ENCODE measurements around the gene MKRN2. TPM values are rescaled to one million over a fixed set of nuclear protein-coding genes. Genes with fewer than 3 reads are reported as not detected.

The MKRN2 gene
- polyA plus RNA-seq, 2 of the 4 experiments (the other 2 are of a cell fraction): 19.0 to 34.3 TPM

GRCh38 chr3:12556690-12557472 lies at the start of gene MKRN2 (continued):
- TF ChIP-seq USF2 (IDR thresholded peaks at IDR 0.05): no peak
- no peak for TF ChIP-seq ELK1 (IDR thresholded peaks at IDR 0.05; ENCODE audit: low read depth, low read length)

GRCh38 chr3:12507591-12508281 lies 49.2 kb upstream of the MKRN2 start:
- peak overlapping the region; percentile 42; the same call in 2 of the 3 replicates for H3K4me2 ChIP-seq
- POLR2A ChIA-PET: interaction anchor here (0.5 to 2.4 kb wide), 4 partner anchors 23 to 82 kb away, joined by 3 to 8 read pairs (median 5); partner anchors contain the start of gene TSEN2
- peak; percentile 70 to 73 for ATAC-seq
- 80% methylated on average over 8 of the region's 8 CpGs for WGBS (ENCODE audit: missing lambda C conversion rate)
- no peaks in the 10 kb centered on the region for H3K9me3 ChIP-seq
- no peak overlapping the region for H3K4me3 ChIP-seq
- H3K4me1 ChIP-seq: peaks cover 17% of the 10 kb centered on the region
- CTCF ChIA-PET: interaction anchor here (0.6 to 2.1 kb wide), 11 partner anchors 11 to 384 kb away, joined by 3 to 8 read pairs (median 4); no protein-coding TSS in a partner anchor
- H3K27ac ChIP-seq: peak overlapping the region; percentile 32 to 46; a peak in 1 of 6 replicates
- no peak for DNase-seq (ENCODE audit: low read depth in 1 of 2, low spot score in 1 of 2)
- no peak for FAIRE-seq
- TF ChIP-seq KDM5A (IDR thresholded peaks at IDR 0.05) (no peak), HEYL (CRISPR knock-in tag; IDR thresholded peaks at IDR 0.05) (no peak), PHF8 (IDR thresholded peaks at IDR 0.05; ENCODE audit: borderline replicate concordance, low read depth) (no peak), HOXA7 (CRISPR knock-in tag; IDR thresholded peaks at IDR 0.05) (no peak), RAD21 (conservative IDR thresholded peaks at IDR 0.05 in 1 of 2, IDR thresholded peaks at IDR 0.05 in 1 of 2) (no peak), MAZ (IDR thresholded peaks at IDR 0.05; ENCODE audit: borderline replicate concordance, low read depth, low read length) (no peak), TP53 (CRISPR knock-in tag; IDR thresholded peaks at IDR 0.05) (no peak), REST (IDR thresholded peaks at IDR 0.05) (no peak), MAX (IDR thresholded peaks at IDR 0.05) (no peak), FOXS1 (CRISPR knock-in tag; IDR thresholded peaks at IDR 0.05) (no peak), JUNB (IDR thresholded peaks at IDR 0.05) (no peak), EHMT2 (IDR thresholded peaks at IDR 0.05; ENCODE audit: low read depth) (no peak), ZFP36 (IDR thresholded peaks at IDR 0.05; ENCODE audit: borderline replicate concordance, partially characterized antibody) (no peak), ZNF302 (CRISPR knock-in tag; IDR thresholded peaks at IDR 0.05) (no peak), TFCP2L1 (CRISPR knock-in tag; IDR thresholded peaks at IDR 0.05) (no peak), RARB (CRISPR knock-in tag; IDR thresholded peaks at IDR 0.05) (no peak), HOXB13 (CRISPR knock-in tag; IDR thresholded peaks at IDR 0.05; ENCODE audit: low read depth) (no peak)

All from A549 (cell line).